ENCODE results near the gene MACROD2.

MACROD2 gene

GRCh38 chr20:15619341-15619740 is 1624.0 kb downstream of the MACROD2 start:
- no peak for DNase-seq (ENCODE audit: extremely low read depth, insufficient read length)
- Histone ChIP-seq H3K36me3 (ENCODE audit: control insufficient read depth, insufficient read depth, low read length) (no peaks in the 10 kb centered on the region), H3K27me3 (replicated peaks; ENCODE audit: control insufficient read depth, insufficient read depth, low read length) (no peaks in the 10 kb centered on the region), H3K4me3 (replicated peaks; ENCODE audit: low read depth, low read length) (no peak overlapping the region)
- TF ChIP-seq CTCF (IDR thresholded peaks at IDR 0.05; ENCODE audit: insufficient read depth, low read length, poor library complexity, severe bottlenecking) = no peak

GRCh38 chr20:15619816-15620215 is 1624.5 kb downstream of the MACROD2 start:
- no peaks in the 10 kb centered on the region for H3K36me3 ChIP-seq (ENCODE audit: control insufficient read depth, insufficient read depth, low read length)
- no peaks in the 10 kb centered on the region for H3K27me3 ChIP-seq (replicated peaks; ENCODE audit: control insufficient read depth, insufficient read depth, low read length)
- no peak for TF ChIP-seq CTCF (IDR thresholded peaks at IDR 0.05; ENCODE audit: insufficient read depth, low read length, poor library complexity, severe bottlenecking)
- H3K4me3 ChIP-seq (replicated peaks; ENCODE audit: low read depth, low read length) = no peak overlapping the region
- no peak for DNase-seq (ENCODE audit: extremely low read depth, insufficient read length)

- Histone ChIP-seq H3K27me3 (replicated peaks; ENCODE audit: control insufficient read depth, insufficient read depth, low read length) (no peaks in the 10 kb centered on the region), H3K36me3 (ENCODE audit: control insufficient read depth, insufficient read depth, low read length) (no peaks in the 10 kb centered on the region), H3K4me3 (replicated peaks; ENCODE audit: low read depth, low read length) (no peak overlapping the region)
- no peak for DNase-seq (ENCODE audit: extremely low read depth, insufficient read length)
- TF ChIP-seq CTCF (IDR thresholded peaks at IDR 0.05; ENCODE audit: insufficient read depth, low read length, poor library complexity, severe bottlenecking) = no peak
These were observed 1627.1 kb downstream of the MACROD2 start for GRCh38 chr20:15622368-15622767.

- H3K27me3 ChIP-seq (replicated peaks; ENCODE audit: control insufficient read depth, insufficient read depth, low read length) = no peaks in the 10 kb centered on the region
- no peaks in the 10 kb centered on the region for H3K36me3 ChIP-seq (ENCODE audit: control insufficient read depth, insufficient read depth, low read length)
- no peak for DNase-seq (ENCODE audit: extremely low read depth, insufficient read length)
- TF ChIP-seq CTCF (IDR thresholded peaks at IDR 0.05; ENCODE audit: insufficient read depth, low read length, poor library complexity, severe bottlenecking) = no peak
- H3K4me3 ChIP-seq (replicated peaks; ENCODE audit: low read depth, low read length) = no peak overlapping the region
These were observed 1627.9 kb downstream of the MACROD2 start for GRCh38 chr20:15623215-15623614.

- no peak for TF ChIP-seq CTCF (IDR thresholded peaks at IDR 0.05; ENCODE audit: insufficient read depth, low read length, poor library complexity, severe bottlenecking)
- H3K36me3 ChIP-seq (ENCODE audit: control insufficient read depth, insufficient read depth, low read length) = no peaks in the 10 kb centered on the region
- no peaks in the 10 kb centered on the region for H3K27me3 ChIP-seq (replicated peaks; ENCODE audit: control insufficient read depth, insufficient read depth, low read length)
- H3K4me3 ChIP-seq (replicated peaks; ENCODE audit: low read depth, low read length) = no peak overlapping the region
- DNase-seq (ENCODE audit: extremely low read depth, insufficient read length) = no peak
These were observed 1630.7 kb downstream of the MACROD2 start for GRCh38 chr20:15625981-15626380.

GRCh38 chr20:15627089-15627488 is 1631.8 kb downstream of the MACROD2 start:
- DNase-seq (ENCODE audit: extremely low read depth, insufficient read length) = no peak
- no peaks in the 10 kb centered on the region for H3K36me3 ChIP-seq (ENCODE audit: control insufficient read depth, insufficient read depth, low read length)
- no peaks in the 10 kb centered on the region for H3K27me3 ChIP-seq (replicated peaks; ENCODE audit: control insufficient read depth, insufficient read depth, low read length)
- no peak overlapping the region for H3K4me3 ChIP-seq (replicated peaks; ENCODE audit: low read depth, low read length)
- no peak for TF ChIP-seq CTCF (IDR thresholded peaks at IDR 0.05; ENCODE audit: insufficient read depth, low read length, poor library complexity, severe bottlenecking)

Data from GM06990 (cell line).